ENCODE results near the gene KRTAP17-1.

Gene KRTAP17-1

GRCh38 chr17:41333098-41333497 is 17.6 kb upstream of the KRTAP17-1 start:
- DNase-seq (ENCODE audit: low read depth in 4 of 4, low spot score in 1 of 4), result no peak

- DNase-seq (ENCODE audit: low read depth in 4 of 4, low spot score in 1 of 4), result no peak
Observed at GRCh38 chr17:41332239-41332638, 16.7 kb upstream of the KRTAP17-1 start.

- no peak for DNase-seq (ENCODE audit: low read depth in 4 of 4, low spot score in 1 of 4)
Observed at GRCh38 chr17:41331606-41332005, 16.1 kb upstream of the KRTAP17-1 start.

- no peak for DNase-seq (ENCODE audit: low read depth in 4 of 4, low spot score in 1 of 4)
Observed at GRCh38 chr17:41329279-41329948, 13.9 kb upstream of the KRTAP17-1 start.

GRCh38 chr17:41328207-41328606 is 12.7 kb upstream of the KRTAP17-1 start:
- no peak for DNase-seq (ENCODE audit: low read depth in 4 of 4, low spot score in 1 of 4)

GRCh38 chr17:41327411-41328120 is 12.1 kb upstream of the KRTAP17-1 start:
- no peak for DNase-seq (ENCODE audit: low read depth in 4 of 4, low spot score in 1 of 4)

- no peak for DNase-seq (ENCODE audit: low read depth in 4 of 4, low spot score in 1 of 4)
Observed at GRCh38 chr17:41326173-41327145, 10.9 kb upstream of the KRTAP17-1 start.

GRCh38 chr17:41325611-41326010 is 10.1 kb upstream of the KRTAP17-1 start:
- no peak for DNase-seq (ENCODE audit: low read depth in 4 of 4, low spot score in 1 of 4)

- DNase-seq (ENCODE audit: low read depth in 4 of 4, low spot score in 1 of 4), result no peak
Observed at GRCh38 chr17:41325126-41325525, 9.6 kb upstream of the KRTAP17-1 start.

GRCh38 chr17:41324180-41325075 is 8.9 kb upstream of the KRTAP17-1 start:
- DNase-seq (ENCODE audit: low read depth in 4 of 4, low spot score in 1 of 4), result no peak

GRCh38 chr17:41322903-41323895 is 7.7 kb upstream of the KRTAP17-1 start:
- DNase-seq (ENCODE audit: low read depth in 4 of 4, low spot score in 1 of 4), result no peak

- no peak for DNase-seq (ENCODE audit: low read depth in 4 of 4, low spot score in 1 of 4)
Observed at GRCh38 chr17:41322094-41322902, 6.8 kb upstream of the KRTAP17-1 start.

GRCh38 chr17:41318231-41318630 is 2.7 kb upstream of the KRTAP17-1 start:
- no peak for DNase-seq (ENCODE audit: low read depth in 4 of 4, low spot score in 1 of 4)

- no peak for DNase-seq (ENCODE audit: low read depth in 4 of 4, low spot score in 1 of 4)
Observed at GRCh38 chr17:41315814-41316445, 420 bp upstream of the KRTAP17-1 start.

- DNase-seq (ENCODE audit: low read depth in 4 of 4, low spot score in 1 of 4), result no peak
Observed at GRCh38 chr17:41311111-41311510, 4.4 kb downstream of the KRTAP17-1 start.

GRCh38 chr17:41308918-41309359 is 6.6 kb downstream of the KRTAP17-1 start, which contains the start of gene KRTAP16-1:
Gene KRTAP16-1 (minus strand): TSS chr17:41309309. CDS start chr17:41309253, 56 bp downstream.
- no peak for DNase-seq (ENCODE audit: low read depth in 4 of 4, low spot score in 1 of 4)

- DNase-seq (ENCODE audit: low read depth in 4 of 4, low spot score in 1 of 4), result peak in 2 of 4 experiments; percentile 10 to 27
Observed at GRCh38 chr17:41308251-41308917, 7.1 kb downstream of the KRTAP17-1 start.

All from stimulated activated CD4-positive, alpha-beta T cell treated with anti-CD3 and anti-CD28 coated beads, Interleukin-1b, Interleukin-23, amount 100 ng/mL, for 24 hours (primary cell).